ENCODE measurements around the gene MTERF1. TPM values are rescaled to one million over a fixed set of nuclear protein-coding genes. Genes with fewer than 3 reads are reported as not detected.
"Not testable (repeated sequence)": the region's sequence is repeated elsewhere in the genome, so short reads cannot be mapped to it uniquely, and the experiment has no call there.

The MTERF1 gene
- total RNA-seq, 1 experiment from 2014 or later = 35.6 TPM

GRCh38 chr7:91892099-91892705 lies 11.7 kb upstream of the MTERF1 start:
- in situ Hi-C loops (cut with HindIII; ENCODE audit: low pct_unique_long_range_greater_than_20kb, low sequenced_read_pairs) = loop anchor here (25.0 kb wide), 1 partner anchor 570 kb away; no protein-coding TSS in a partner anchor
- no peak for DNase-seq (ENCODE audit: low read depth, low spot score)

GRCh38 chr7:91888271-91889175 lies 8.0 kb upstream of the MTERF1 start:
- DNase-seq (ENCODE audit: low read depth, low spot score) = not testable (repeated sequence)
- in situ Hi-C loops (cut with HindIII; ENCODE audit: low pct_unique_long_range_greater_than_20kb, low sequenced_read_pairs) = loop anchor here (25.0 kb wide), 1 partner anchor 574 kb away; no protein-coding TSS in a partner anchor

- in situ Hi-C loops (cut with HindIII; ENCODE audit: low pct_unique_long_range_greater_than_20kb, low sequenced_read_pairs) = loop anchor here (25.0 kb wide), 1 partner anchor 575 kb away; no protein-coding TSS in a partner anchor
- not testable (repeated sequence) for DNase-seq (ENCODE audit: low read depth, low spot score)
Measured at GRCh38 chr7:91887336-91888213, 7.1 kb upstream of the MTERF1 start.

- DNase-seq (ENCODE audit: low read depth, low spot score) = no peak
- in situ Hi-C loops (cut with HindIII; ENCODE audit: low pct_unique_long_range_greater_than_20kb, low sequenced_read_pairs) = loop anchor here (25.0 kb wide), 1 partner anchor 578 kb away; no protein-coding TSS in a partner anchor
Measured at GRCh38 chr7:91883676-91884362, 3.3 kb upstream of the MTERF1 start.

- no peak for DNase-seq (ENCODE audit: low read depth, low spot score)
- in situ Hi-C loops (cut with HindIII; ENCODE audit: low pct_unique_long_range_greater_than_20kb, low sequenced_read_pairs) = loop anchor here (25.0 kb wide), 1 partner anchor 582 kb away; no protein-coding TSS in a partner anchor
Measured at GRCh38 chr7:91880016-91880412, 488 bp downstream of the MTERF1 start.

GRCh38 chr7:91876391-91877133 lies 3.9 kb downstream of the MTERF1 start:
- in situ Hi-C loops (cut with HindIII; ENCODE audit: low pct_unique_long_range_greater_than_20kb, low sequenced_read_pairs) = loop anchor here (25.0 kb wide), 1 partner anchor 586 kb away; no protein-coding TSS in a partner anchor
- DNase-seq (ENCODE audit: low read depth, low spot score) = peak; percentile 73

- DNase-seq (ENCODE audit: low read depth, low spot score) = no peak
- in situ Hi-C loops (cut with HindIII; ENCODE audit: low pct_unique_long_range_greater_than_20kb, low sequenced_read_pairs) = loop anchor here (25.0 kb wide), 1 partner anchor 586 kb away; no protein-coding TSS in a partner anchor
Measured at GRCh38 chr7:91875851-91876250, 4.7 kb downstream of the MTERF1 start.

- in situ Hi-C loops (cut with HindIII; ENCODE audit: low pct_unique_long_range_greater_than_20kb, low sequenced_read_pairs) = no loop called here
- DNase-seq (ENCODE audit: low read depth, low spot score) = no peak
Measured at GRCh38 chr7:91872928-91873327, 7.6 kb downstream of the MTERF1 start.

- in situ Hi-C loops (cut with HindIII; ENCODE audit: low pct_unique_long_range_greater_than_20kb, low sequenced_read_pairs) = no loop called here
- DNase-seq (ENCODE audit: low read depth, low spot score) = no peak
Measured at GRCh38 chr7:91872069-91872468, 8.4 kb downstream of the MTERF1 start.

GRCh38 chr7:91869661-91870060 lies 10.8 kb downstream of the MTERF1 start:
- peak; percentile 56 for DNase-seq (ENCODE audit: low read depth, low spot score)
- in situ Hi-C loops (cut with HindIII; ENCODE audit: low pct_unique_long_range_greater_than_20kb, low sequenced_read_pairs) = no loop called here

GRCh38 chr7:91866599-91867148 lies 13.8 kb downstream of the MTERF1 start:
- DNase-seq (ENCODE audit: low read depth, low spot score) = no peak
- in situ Hi-C loops (cut with HindIII; ENCODE audit: low pct_unique_long_range_greater_than_20kb, low sequenced_read_pairs) = no loop called here

GRCh38 chr7:91865511-91865910 lies 15.0 kb downstream of the MTERF1 start:
- in situ Hi-C loops (cut with HindIII; ENCODE audit: low pct_unique_long_range_greater_than_20kb, low sequenced_read_pairs) = no loop called here
- DNase-seq (ENCODE audit: low read depth, low spot score) = no peak

GRCh38 chr7:91864604-91865003 lies 15.9 kb downstream of the MTERF1 start:
- in situ Hi-C loops (cut with HindIII; ENCODE audit: low pct_unique_long_range_greater_than_20kb, low sequenced_read_pairs) = not testable (repeated sequence)

GRCh38 chr7:91864070-91864469 lies 16.4 kb downstream of the MTERF1 start:
- DNase-seq (ENCODE audit: low read depth, low spot score) = no peak
- in situ Hi-C loops (cut with HindIII; ENCODE audit: low pct_unique_long_range_greater_than_20kb, low sequenced_read_pairs) = no loop called here

More at GRCh38 chr7:91864604-91865003, 15.9 kb downstream of the MTERF1 start:
- DNase-seq (ENCODE audit: low read depth, low spot score) = not testable (repeated sequence)

GRCh38 chr7:91852263-91852741 lies 28.2 kb downstream of the MTERF1 start:
- in situ Hi-C loops (cut with HindIII; ENCODE audit: low pct_unique_long_range_greater_than_20kb, low sequenced_read_pairs) = no loop called here
- DNase-seq (ENCODE audit: low read depth, low spot score) = peak; percentile 83

GRCh38 chr7:91850455-91850854 lies 30.0 kb downstream of the MTERF1 start:
- in situ Hi-C loops (cut with HindIII; ENCODE audit: low pct_unique_long_range_greater_than_20kb, low sequenced_read_pairs) = no loop called here
- no peak for DNase-seq (ENCODE audit: low read depth, low spot score)
